Measurements from ENCODE around the gene SNRPA. TPM values are rescaled to one million over a fixed set of nuclear protein-coding genes. Genes with fewer than 3 reads are reported as not detected.

The SNRPA gene
- total RNA-seq, 1 donor from 2014 or later = 112 TPM

- Histone ChIP-seq H3K4me2 (no peak overlapping the region), H3K27me3 (no peaks in the 10 kb centered on the region), H3K4me3 (no peak overlapping the region), H3K9ac (no peak overlapping the region), H3K79me2 (ENCODE audit: low read depth) (peaks cover 53% of the 10 kb centered on the region), H3K27ac (no peak overlapping the region), H4K20me1 (ENCODE audit: low read depth) (peaks cover 86% of the 10 kb centered on the region), H3F3A (ENCODE audit: low read depth) (peaks cover 35% of the 10 kb centered on the region), H3K9me3 (ENCODE audit: low read depth) (no peaks in the 10 kb centered on the region), H3K36me3 (peaks cover 6% of the 10 kb centered on the region), H2AFZ (replicated peaks) (no peak overlapping the region), H3K4me1 (peaks cover 4% of the 10 kb centered on the region)
- no peak for DNase-seq (ENCODE audit: low spot score)
- peaks cover 5% of the 10 kb centered on the region for H3K27me3 Mint-ChIP-seq (ENCODE audit: insufficient read depth, low read depth)
- peaks cover 17% of the 10 kb centered on the region for H3K4me1 Mint-ChIP-seq
- TF ChIP-seq EZH2phosphoT487 (IDR thresholded peaks at IDR 0.05) (no peak), EZH2 (IDR thresholded peaks at IDR 0.05) (no peak), CTCF (IDR thresholded peaks at IDR 0.05) (no peak)
- H3K4me3 Mint-ChIP-seq = no peak overlapping the region
- peaks cover 53% of the 10 kb centered on the region for H3K36me3 Mint-ChIP-seq
- H3K9me3 Mint-ChIP-seq = no peaks in the 10 kb centered on the region
- no peak overlapping the region for H3K27ac Mint-ChIP-seq
Observed at GRCh38 chr19:40759352-40759751, 8.3 kb downstream of the SNRPA start.

- peaks cover 62% of the 10 kb centered on the region for H4K20me1 ChIP-seq (ENCODE audit: low read depth)
Observed at GRCh38 chr19:40762754-40763470, 11.9 kb downstream of the SNRPA start.

GRCh38 chr19:40763526-40763925 is 12.5 kb downstream of the SNRPA start:
- Histone ChIP-seq H3K9me3 (ENCODE audit: low read depth) (no peaks in the 10 kb centered on the region), H3K36me3 (peaks cover under 1% of the 10 kb centered on the region), H3K4me3 (no peak overlapping the region), H3K4me1 (no peaks in the 10 kb centered on the region), H3K4me2 (no peak overlapping the region), H4K20me1 (ENCODE audit: low read depth) (peaks cover 57% of the 10 kb centered on the region), H3K79me2 (ENCODE audit: low read depth) (peaks cover 13% of the 10 kb centered on the region), H3K27ac (no peak overlapping the region), H3K27me3 (no peaks in the 10 kb centered on the region), H2AFZ (replicated peaks) (no peak overlapping the region), H3F3A (ENCODE audit: low read depth) (peaks cover 47% of the 10 kb centered on the region), H3K9ac (no peak overlapping the region)
- H3K27ac Mint-ChIP-seq = no peak overlapping the region
- no peaks in the 10 kb centered on the region for H3K4me1 Mint-ChIP-seq
- H3K36me3 Mint-ChIP-seq = peaks cover 43% of the 10 kb centered on the region
- DNase-seq (ENCODE audit: low spot score) = no peak
- no peaks in the 10 kb centered on the region for H3K9me3 Mint-ChIP-seq
- no peak overlapping the region for H3K4me3 Mint-ChIP-seq
- TF ChIP-seq CTCF (IDR thresholded peaks at IDR 0.05) = no peak
- TF ChIP-seq EZH2phosphoT487 (IDR thresholded peaks at IDR 0.05) = no peak
- no peak for TF ChIP-seq EZH2 (IDR thresholded peaks at IDR 0.05)
- H3K27me3 Mint-ChIP-seq (ENCODE audit: insufficient read depth, low read depth) = peaks cover 3% of the 10 kb centered on the region

More at GRCh38 chr19:40762754-40763470, 11.9 kb downstream of the SNRPA start:
- TF ChIP-seq EZH2 (IDR thresholded peaks at IDR 0.05) = no peak
- no peak for TF ChIP-seq CTCF (IDR thresholded peaks at IDR 0.05)
- no peak for TF ChIP-seq EZH2phosphoT487 (IDR thresholded peaks at IDR 0.05)
- Histone ChIP-seq H3K9me3 (ENCODE audit: low read depth) (no peaks in the 10 kb centered on the region), H3K79me2 (ENCODE audit: low read depth) (peaks cover 20% of the 10 kb centered on the region), H3K27ac (no peak overlapping the region), H3K9ac (no peak overlapping the region), H3K4me1 (no peaks in the 10 kb centered on the region), H3K4me2 (no peak overlapping the region), H2AFZ (replicated peaks) (no peak overlapping the region), H3K36me3 (peaks cover 6% of the 10 kb centered on the region), H3F3A (ENCODE audit: low read depth) (peaks cover 52% of the 10 kb centered on the region), H3K27me3 (no peaks in the 10 kb centered on the region), H3K4me3 (no peak overlapping the region)
- H3K36me3 Mint-ChIP-seq = peaks cover 47% of the 10 kb centered on the region
- H3K27me3 Mint-ChIP-seq (ENCODE audit: insufficient read depth, low read depth) = peaks cover 3% of the 10 kb centered on the region
- H3K9me3 Mint-ChIP-seq = no peaks in the 10 kb centered on the region
- DNase-seq (ENCODE audit: low spot score) = no peak
- no peaks in the 10 kb centered on the region for H3K4me1 Mint-ChIP-seq
- H3K4me3 Mint-ChIP-seq = no peak overlapping the region
- no peak overlapping the region for H3K27ac Mint-ChIP-seq
